GM21360 (cell line): ENCODE results near the gene GPR26.

Experiments
- ATAC-seq: cut with Tn5 transposase; IDR thresholded peaks from one replicate; pipeline ENCODE4 v1.9.1; 2021; ENCODE audit warnings: mild to moderate bottlenecking, moderate library complexity; ENCODE audit not compliant: unreplicated experiment

Gene GPR26

GRCh38 chr10:123645016-123645415 lies 21.1 kb upstream of the GPR26 start:
- no peak for ATAC-seq

GRCh38 chr10:123645615-123646014 lies 20.5 kb upstream of the GPR26 start:
- no peak for ATAC-seq

- ATAC-seq, result no peak
These were observed 17.6 kb upstream of the GPR26 start for GRCh38 chr10:123648595-123648994.

GRCh38 chr10:123649676-123650075 lies 16.5 kb upstream of the GPR26 start:
- ATAC-seq, result no peak

GRCh38 chr10:123651421-123652047 lies 14.6 kb upstream of the GPR26 start:
- no peak for ATAC-seq

- no peak for ATAC-seq
These were observed 10.4 kb upstream of the GPR26 start for GRCh38 chr10:123655751-123656150.

GRCh38 chr10:123663522-123663921 lies 2.6 kb upstream of the GPR26 start:
- no peak for ATAC-seq

GRCh38 chr10:123665491-123666286 lies 466 bp upstream of the GPR26 start:
- ATAC-seq, result no peak

GRCh38 chr10:123669886-123670285 lies 3.7 kb downstream of the GPR26 start:
- ATAC-seq, result no peak

- no peak for ATAC-seq
These were observed 7.0 kb downstream of the GPR26 start for GRCh38 chr10:123673198-123673597.

GRCh38 chr10:123674741-123675140 lies 8.6 kb downstream of the GPR26 start:
- ATAC-seq, result no peak

- ATAC-seq, result no peak
These were observed 9.7 kb downstream of the GPR26 start for GRCh38 chr10:123675811-123676210.

GRCh38 chr10:123677556-123677955 lies 11.4 kb downstream of the GPR26 start:
- no peak for ATAC-seq

GRCh38 chr10:123678376-123678775 lies 12.2 kb downstream of the GPR26 start:
- no peak for ATAC-seq

- ATAC-seq, result no peak
These were observed 15.1 kb downstream of the GPR26 start for GRCh38 chr10:123681285-123681684.

GRCh38 chr10:123682477-123682876 lies 16.3 kb downstream of the GPR26 start:
- ATAC-seq, result no peak

GRCh38 chr10:123683459-123683858 lies 17.3 kb downstream of the GPR26 start:
- no peak for ATAC-seq

GRCh38 chr10:123683865-123684264 lies 17.7 kb downstream of the GPR26 start:
- ATAC-seq, result no peak

- ATAC-seq, result no peak
These were observed 19.1 kb downstream of the GPR26 start for GRCh38 chr10:123685260-123685659.

- no peak for ATAC-seq
These were observed 21.6 kb downstream of the GPR26 start for GRCh38 chr10:123687758-123688157.

- ATAC-seq, result no peak
These were observed 23.7 kb downstream of the GPR26 start for GRCh38 chr10:123689880-123690279.

GRCh38 chr10:123703195-123703790 lies 37.1 kb downstream of the GPR26 start:
- no peak for ATAC-seq
